Trophoblast cell (in vitro differentiated cells and primary cell): ENCODE results near the gene ERFE.

Source experiments
- DNase-seq, 2 donors: peaks; one replicate each; pipeline ENCODE4 v3.0.0-alpha.2; 2016
- H2AFZ ChIP-seq: 2 replicates; pipeline ENCODE4 v1.6.1; 2013; ENCODE audit warnings: low read length, moderate library complexity, mild to moderate bottlenecking; ENCODE audit not compliant: insufficient read depth, poor library complexity
- H2AK5ac ChIP-seq: 2 replicates; pipeline ENCODE4 v1.6.1; 2013; ENCODE audit warnings: mild to moderate bottlenecking, low read length
- H2BK120ac ChIP-seq: 2 replicates; pipeline ENCODE4 v1.6.1; 2013; ENCODE audit warnings: low read length, mild to moderate bottlenecking, moderate library complexity; ENCODE audit not compliant: insufficient read depth, poor library complexity
- H2BK12ac ChIP-seq: 2 replicates; pipeline ENCODE4 v1.6.1; 2013; ENCODE audit warnings: mild to moderate bottlenecking, low read length, moderate library complexity
- H2BK5ac ChIP-seq: 2 replicates; pipeline ENCODE4 v1.6.1; 2013; ENCODE audit warnings: low read length, low read depth, moderate library complexity, mild to moderate bottlenecking; ENCODE audit not compliant: poor library complexity
- H3K14ac ChIP-seq: 2 replicates; pipeline ENCODE4 v1.6.1; 2013; ENCODE audit warnings: mild to moderate bottlenecking, low read length
- H3K18ac ChIP-seq: 2 replicates; pipeline ENCODE4 v1.6.1; 2013; ENCODE audit warnings: mild to moderate bottlenecking, low read length
- H3K23ac ChIP-seq: 2 replicates; pipeline ENCODE4 v1.6.1; 2013; ENCODE audit warnings: low read length
- H3K27ac ChIP-seq: 2 replicates; pipeline ENCODE4 v1.5.1; 2013; ENCODE audit warnings: low read depth, mild to moderate bottlenecking, inconsistent platforms, low read length, moderate library complexity
- H3K27me3 ChIP-seq: 2 replicates; pipeline ENCODE4 v1.6.1; 2013; ENCODE audit warnings: inconsistent platforms, mild to moderate bottlenecking, low read length, moderate library complexity; ENCODE audit not compliant: insufficient read depth
- H3K36me3 ChIP-seq, 2 experiments: 1 replicate in 1 of 2; 2 replicates in 1 of 2; pipeline ENCODE4 v1.6.1; 2013; ENCODE audit warnings: low read length in 2 of 2, mild to moderate bottlenecking in 2 of 2, moderate library complexity in 1 of 2; ENCODE audit not compliant: insufficient read depth in 2 of 2, control insufficient read depth in 1 of 2
- H3K4ac ChIP-seq: 2 replicates; pipeline ENCODE4 v1.6.1; 2013; ENCODE audit warnings: low read depth, mild to moderate bottlenecking, low read length, moderate library complexity
- H3K4me1 ChIP-seq, 2 experiments: 1 replicate in 1 of 2; 2 replicates in 1 of 2; pipeline ENCODE4 v1.6.1; 2013; ENCODE audit warnings: low read length in 2 of 2, mild to moderate bottlenecking in 2 of 2, moderate library complexity in 1 of 2; ENCODE audit not compliant: insufficient read depth in 2 of 2, control insufficient read depth in 1 of 2
- H3K4me2 ChIP-seq: 2 replicates; pipeline ENCODE4 v1.6.1; 2013; ENCODE audit warnings: inconsistent platforms, mild to moderate bottlenecking, low read length, moderate library complexity
- H3K4me3 ChIP-seq: 2 replicates; pipeline ENCODE4 v1.5.1; 2013; ENCODE audit warnings: mild to moderate bottlenecking, low read depth, low read length, inconsistent platforms
- H3K79me1 ChIP-seq: one replicate; pipeline ENCODE4 v1.6.1; 2013; ENCODE audit warnings: low read length
- H3K79me2 ChIP-seq: 2 replicates; pipeline ENCODE4 v1.6.1; 2013; ENCODE audit warnings: low read length, mild to moderate bottlenecking; ENCODE audit not compliant: control insufficient read depth, insufficient read depth, poor library complexity
- H3K9ac ChIP-seq: 2 replicates; pipeline ENCODE4 v1.6.1; 2013; ENCODE audit warnings: mild to moderate bottlenecking, low read length
- H3K9me3 ChIP-seq: 2 replicates; pipeline ENCODE4 v1.6.1; 2013; ENCODE audit warnings: low read depth, mild to moderate bottlenecking, control low read depth, inconsistent platforms, low read length; ENCODE audit not compliant: insufficient read depth
- H4K12ac ChIP-seq: 2 replicates; pipeline ENCODE4 v1.6.1; 2013; ENCODE audit warnings: low read depth, mild to moderate bottlenecking, low read length, moderate library complexity
- H4K8ac ChIP-seq: 2 replicates; pipeline ENCODE4 v1.6.1; 2013; ENCODE audit warnings: low read depth, mild to moderate bottlenecking, low read length, moderate library complexity
- H4K91ac ChIP-seq: one replicate; pipeline ENCODE4 v1.6.1; 2013; ENCODE audit warnings: low read depth, mild to moderate bottlenecking, low read length, moderate library complexity
- WGBS: extraction: QIAGEN DNeasy Blood & Tissue Kit; methylation state at CpG from one replicate; pipeline ENCODE4 v1.1.7; 2013; ENCODE audit warnings: missing lambda C conversion rate; ENCODE audit not compliant: insufficient read length, insufficient coverage; ENCODE audit errors: extremely low coverage; 5-methylcytosine and 5-hydroxymethylcytosine counted together

ERFE gene

GRCh38 chr2:238129166-238130010 is 29.4 kb upstream of the ERFE start:
- Histone ChIP-seq H4K12ac (no peak overlapping the region), H2AFZ (no peak overlapping the region), H2BK5ac (no peak overlapping the region), H4K8ac (no peak overlapping the region), H3K4me2 (no peak overlapping the region), H3K14ac (no peak overlapping the region), H3K18ac (no peak overlapping the region), H3K4ac (no peak overlapping the region), H3K79me1 (no peaks in the 10 kb centered on the region), H3K27me3 (no peaks in the 10 kb centered on the region), H3K9me3 (peaks cover 4% of the 10 kb centered on the region), H3K4me1 (no peaks in the 10 kb centered on the region), H3K4me3 (no peak overlapping the region), H3K9ac (no peak overlapping the region), H3K27ac (no peak overlapping the region), H2BK120ac (no peak overlapping the region), H2AK5ac (no peak overlapping the region), H3K23ac (no peak overlapping the region), H4K91ac (no peak overlapping the region), H3K79me2 (no peaks in the 10 kb centered on the region), H3K36me3 (no peaks in the 10 kb centered on the region), H2BK12ac (no peak overlapping the region)
- DNase-seq = no peak
- no CpG with 5 or more reads among the region's 22 CpGs for WGBS

- H3K23ac ChIP-seq = no peak overlapping the region
- no peak overlapping the region for H3K4ac ChIP-seq
- H4K8ac ChIP-seq = no peak overlapping the region
- no peak overlapping the region for H3K4me2 ChIP-seq
- H2BK5ac ChIP-seq = no peak overlapping the region
- no peaks in the 10 kb centered on the region for H3K4me1 ChIP-seq
- H3K36me3 ChIP-seq = no peaks in the 10 kb centered on the region
- H3K79me2 ChIP-seq = no peaks in the 10 kb centered on the region
- no peak overlapping the region for H3K14ac ChIP-seq
- H2BK12ac ChIP-seq = no peak overlapping the region
- no peak for DNase-seq
- no peak overlapping the region for H2BK120ac ChIP-seq
- no peak overlapping the region for H3K18ac ChIP-seq
- no peak overlapping the region for H2AFZ ChIP-seq
- no peaks in the 10 kb centered on the region for H3K27me3 ChIP-seq
- no peak overlapping the region for H4K91ac ChIP-seq
- H3K27ac ChIP-seq = no peak overlapping the region
- H2AK5ac ChIP-seq = no peak overlapping the region
- H3K4me3 ChIP-seq = no peak overlapping the region
- peaks cover 1% of the 10 kb centered on the region for H3K9me3 ChIP-seq
- no CpG with 5 or more reads among the region's 28 CpGs for WGBS
- no peak overlapping the region for H3K9ac ChIP-seq
- H4K12ac ChIP-seq = no peak overlapping the region
- no peaks in the 10 kb centered on the region for H3K79me1 ChIP-seq
These were observed 28.6 kb upstream of the ERFE start for GRCh38 chr2:238130111-238130695.

- H3K36me3 ChIP-seq = no peaks in the 10 kb centered on the region
These were observed 27.8 kb upstream of the ERFE start for GRCh38 chr2:238130696-238131628.

GRCh38 chr2:238131761-238132462 is 26.9 kb upstream of the ERFE start:
- Histone ChIP-seq H3K79me2 (no peaks in the 10 kb centered on the region), H3K4me1 (no peaks in the 10 kb centered on the region), H3K9ac (no peak overlapping the region), H3K14ac (no peak overlapping the region), H3K23ac (no peak overlapping the region), H3K79me1 (no peaks in the 10 kb centered on the region), H3K27ac (no peak overlapping the region), H3K4ac (no peak overlapping the region), H2BK120ac (no peak overlapping the region), H3K18ac (no peak overlapping the region), H4K8ac (no peak overlapping the region), H2BK12ac (no peak overlapping the region), H4K12ac (no peak overlapping the region), H3K9me3 (peaks cover 1% of the 10 kb centered on the region), H3K4me3 (no peak overlapping the region), H2AFZ (no peak overlapping the region), H2AK5ac (no peak overlapping the region), H3K36me3 (no peaks in the 10 kb centered on the region), H3K27me3 (no peaks in the 10 kb centered on the region), H4K91ac (no peak overlapping the region), H3K4me2 (no peak overlapping the region), H2BK5ac (no peak overlapping the region)
- DNase-seq = no peak
- WGBS = no CpG with 5 or more reads among the region's 14 CpGs

More at GRCh38 chr2:238130696-238131628, 27.8 kb upstream of the ERFE start:
- H3K23ac ChIP-seq = no peak overlapping the region
- H3K27me3 ChIP-seq = no peaks in the 10 kb centered on the region
- H3K4me3 ChIP-seq = no peak overlapping the region
- no peak overlapping the region for H2BK12ac ChIP-seq
- DNase-seq = peak in 1 of 2 donors; percentile 18
- no peak overlapping the region for H2BK120ac ChIP-seq
- H2AK5ac ChIP-seq = no peak overlapping the region
- H3K14ac ChIP-seq = no peak overlapping the region
- H2AFZ ChIP-seq = no peak overlapping the region
- H3K4ac ChIP-seq = no peak overlapping the region
- no peaks in the 10 kb centered on the region for H3K79me1 ChIP-seq
- H3K79me2 ChIP-seq = no peaks in the 10 kb centered on the region
- no peak overlapping the region for H4K8ac ChIP-seq
- H3K4me1 ChIP-seq = no peaks in the 10 kb centered on the region
- H3K27ac ChIP-seq = no peak overlapping the region
- H4K91ac ChIP-seq = no peak overlapping the region
- H3K9ac ChIP-seq = no peak overlapping the region
- H4K12ac ChIP-seq = no peak overlapping the region
- no peak overlapping the region for H2BK5ac ChIP-seq
- H3K4me2 ChIP-seq = no peak overlapping the region
- WGBS = no CpG with 5 or more reads among the region's 68 CpGs
- H3K18ac ChIP-seq = no peak overlapping the region
- peaks cover 1% of the 10 kb centered on the region for H3K9me3 ChIP-seq
